SK-N-DZ (cell line): ENCODE data around the gene SGTA.

Experiments
- DNase-seq: peaks from one replicate; pipeline ENCODE4 v3.0.0-alpha.2; 2015; ENCODE audit warnings: low spot score

Gene SGTA

GRCh38 chr19:2771786-2772674, 11.0 kb downstream of the SGTA start:
- no peak for DNase-seq

DNA sequence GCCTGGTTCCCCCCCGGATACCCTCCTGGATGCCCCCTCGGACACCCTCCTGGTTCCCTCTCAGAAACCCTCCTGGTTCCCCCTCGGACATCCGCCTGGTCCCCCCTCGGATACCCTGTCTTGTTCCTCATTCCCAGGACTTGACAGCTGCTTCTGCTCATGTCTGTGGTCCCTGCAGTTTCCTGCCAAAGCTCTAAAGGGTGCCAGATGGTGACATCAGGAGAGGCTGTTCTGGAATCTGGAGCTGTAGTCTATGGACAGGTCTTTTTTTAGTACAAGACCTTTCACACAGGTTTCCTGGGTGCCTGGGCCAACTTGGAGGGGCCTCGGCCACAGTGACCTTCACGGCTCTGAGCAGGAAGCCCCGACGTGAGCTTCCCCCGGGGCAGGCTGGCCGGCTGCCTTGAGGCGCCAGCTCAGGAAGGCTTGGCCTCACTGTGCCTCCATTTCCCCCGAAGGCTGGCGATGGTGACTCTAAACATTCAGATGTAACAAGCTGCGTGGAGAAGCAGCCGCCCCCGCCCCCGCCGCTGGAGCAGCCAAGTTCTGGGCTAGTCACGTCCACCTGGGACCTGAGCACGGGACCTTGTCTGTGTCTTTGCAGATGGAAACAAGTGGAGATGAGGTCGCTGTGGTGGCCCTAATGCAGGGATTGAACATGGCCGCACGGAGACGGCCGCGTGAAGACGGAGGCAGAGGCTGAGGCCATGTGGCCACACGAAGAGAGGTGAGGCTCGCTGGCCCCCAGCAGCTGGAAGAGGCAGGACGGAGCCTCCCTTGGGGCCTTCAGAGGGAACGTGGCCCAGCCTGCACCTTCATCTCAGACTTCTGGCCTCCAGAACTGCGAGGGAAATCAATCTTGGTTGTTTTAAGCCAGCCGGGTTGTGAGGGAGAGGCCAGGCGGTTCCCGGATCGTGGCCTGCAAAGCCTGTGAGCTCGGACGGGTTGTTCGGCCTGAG, 12.7 kb downstream of the SGTA start:
- no peak for DNase-seq

GRCh38 chr19:2769218-2769617, 13.9 kb downstream of the SGTA start:
- no peak for DNase-seq

- no peak for DNase-seq
Observed at GRCh38 chr19:2768365-2769132, 14.5 kb downstream of the SGTA start.

DNA sequence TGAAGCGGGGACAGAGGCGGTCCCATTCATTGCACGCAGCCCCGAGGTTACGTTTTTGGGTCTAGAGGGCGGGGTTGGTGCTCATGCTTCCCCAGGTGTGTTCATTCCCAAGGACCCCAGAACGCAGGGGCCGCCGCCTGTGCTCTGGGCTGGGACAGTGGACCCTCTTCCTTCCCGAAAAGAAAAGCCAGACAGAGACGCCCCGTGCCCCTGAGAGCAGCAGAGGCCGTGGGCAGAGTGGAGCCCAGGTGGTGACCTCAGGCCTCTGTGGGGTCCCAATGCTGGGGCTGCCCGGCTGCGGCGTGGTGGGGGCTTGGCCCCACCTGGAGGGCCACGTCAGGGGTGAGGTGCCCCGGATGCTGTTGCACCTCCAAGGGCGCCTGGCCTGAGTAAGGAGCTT, 15.4 kb downstream of the SGTA start:
- DNase-seq = no peak

DNA sequence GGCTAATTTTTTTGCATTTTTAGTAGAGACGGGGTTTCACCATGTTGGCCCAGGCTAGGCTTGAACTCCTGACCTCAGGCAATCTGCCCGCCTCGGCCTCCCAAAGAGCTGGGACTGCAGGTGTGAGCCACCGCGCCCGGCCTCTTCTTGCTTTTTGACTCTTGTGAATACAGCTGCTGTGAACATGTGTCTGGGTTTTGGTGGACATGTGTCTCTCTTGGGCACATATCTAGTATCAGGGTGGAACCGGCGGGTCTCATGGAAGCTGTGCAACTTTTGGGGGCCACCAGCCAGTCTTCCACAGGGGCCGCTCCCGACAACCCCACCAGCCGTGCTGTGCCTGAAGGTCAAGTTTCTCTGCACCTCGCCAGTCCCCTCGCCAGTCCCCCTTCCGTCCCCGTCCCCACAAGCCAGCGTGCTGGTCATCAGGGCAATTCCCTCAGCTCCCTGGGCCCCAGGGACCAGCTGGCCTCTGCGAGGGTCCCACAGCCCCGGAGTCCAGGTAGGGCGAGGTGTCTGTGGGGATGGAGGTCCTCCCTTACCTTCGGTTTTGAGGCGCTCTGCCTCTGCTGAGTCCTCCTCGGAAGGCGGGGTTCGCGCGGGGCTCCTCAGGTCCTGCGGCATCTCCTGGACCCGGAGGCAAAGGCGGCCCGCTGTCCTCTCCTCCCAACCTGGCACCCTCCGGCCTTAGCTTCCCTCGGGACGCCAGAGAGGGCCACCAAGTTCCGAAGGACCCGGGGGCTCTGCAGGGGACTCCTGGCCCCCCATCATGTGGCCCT, 16.3 kb downstream of the SGTA start:
- no peak for DNase-seq

GRCh38 chr19:2765376-2765775, 17.7 kb downstream of the SGTA start:
- no peak for DNase-seq

GRCh38 chr19:2764945-2765344, 18.1 kb downstream of the SGTA start:
- DNase-seq = no peak

GRCh38 chr19:2763687-2764086, 19.4 kb downstream of the SGTA start:
- no peak for DNase-seq

DNA sequence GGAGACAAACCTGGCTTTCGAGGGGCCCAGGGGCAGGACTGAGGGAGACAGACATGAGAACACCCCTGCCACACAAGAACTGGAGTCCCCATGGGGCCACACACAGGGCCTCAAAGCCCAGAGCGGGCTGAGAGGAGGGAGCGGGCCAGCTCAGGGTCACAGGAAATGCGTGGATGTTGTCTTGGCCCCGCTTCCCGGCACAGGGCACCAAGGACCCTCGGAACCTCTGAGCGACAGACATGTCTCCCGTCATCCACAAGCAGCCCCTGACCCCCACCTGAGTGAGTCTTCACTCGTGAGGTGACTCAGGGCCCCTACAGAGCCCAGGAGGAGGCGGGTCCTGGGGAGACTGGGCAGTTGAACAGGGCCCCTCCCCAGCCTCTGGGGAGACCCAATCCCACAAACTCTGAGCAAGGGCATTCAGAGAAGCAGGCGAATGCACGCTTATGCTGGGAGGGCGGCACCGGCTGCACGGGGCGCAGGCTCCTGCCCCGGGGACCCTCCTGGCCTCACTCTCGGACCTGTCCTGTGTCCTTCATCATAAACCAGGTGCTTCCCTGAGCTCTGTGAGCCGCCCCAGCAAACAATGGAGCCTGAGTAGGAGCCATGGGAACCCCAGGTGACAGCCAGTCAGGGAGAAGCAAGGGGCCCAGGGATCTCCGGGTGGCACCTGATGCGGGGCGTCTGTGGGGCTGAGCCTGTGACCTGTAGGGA, 20.1 kb downstream of the SGTA start:
- no peak for DNase-seq

- no peak for DNase-seq
Observed at GRCh38 chr19:2761876-2762782, 20.9 kb downstream of the SGTA start.

GRCh38 chr19:2761309-2761677, 21.8 kb downstream of the SGTA start:
- DNase-seq = no peak

- DNase-seq = no peak
Observed at GRCh38 chr19:2759965-2760364, 23.1 kb downstream of the SGTA start.

DNA sequence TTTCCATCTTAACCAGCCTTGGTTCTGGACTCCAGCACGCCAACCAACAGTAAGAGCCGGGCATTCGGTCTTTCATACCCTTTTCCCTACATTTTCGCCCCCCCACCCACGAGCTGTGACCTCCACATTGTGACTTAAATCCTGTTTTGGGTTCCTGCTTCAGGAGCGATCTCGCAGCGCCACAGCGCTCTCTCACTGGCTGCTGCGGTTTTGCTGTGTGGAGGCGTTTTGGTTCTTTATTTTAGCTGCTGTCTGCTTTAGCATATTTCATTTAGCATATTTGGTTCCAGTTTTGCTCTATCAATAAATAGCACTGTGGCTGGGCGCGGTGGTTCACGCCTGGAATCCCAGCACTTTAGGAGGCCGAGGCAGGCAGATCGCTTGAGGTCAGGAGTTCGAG, 23.7 kb downstream of the SGTA start:
- no peak for DNase-seq

- DNase-seq = no peak
Observed at GRCh38 chr19:2758601-2759313, 24.3 kb downstream of the SGTA start.

DNA sequence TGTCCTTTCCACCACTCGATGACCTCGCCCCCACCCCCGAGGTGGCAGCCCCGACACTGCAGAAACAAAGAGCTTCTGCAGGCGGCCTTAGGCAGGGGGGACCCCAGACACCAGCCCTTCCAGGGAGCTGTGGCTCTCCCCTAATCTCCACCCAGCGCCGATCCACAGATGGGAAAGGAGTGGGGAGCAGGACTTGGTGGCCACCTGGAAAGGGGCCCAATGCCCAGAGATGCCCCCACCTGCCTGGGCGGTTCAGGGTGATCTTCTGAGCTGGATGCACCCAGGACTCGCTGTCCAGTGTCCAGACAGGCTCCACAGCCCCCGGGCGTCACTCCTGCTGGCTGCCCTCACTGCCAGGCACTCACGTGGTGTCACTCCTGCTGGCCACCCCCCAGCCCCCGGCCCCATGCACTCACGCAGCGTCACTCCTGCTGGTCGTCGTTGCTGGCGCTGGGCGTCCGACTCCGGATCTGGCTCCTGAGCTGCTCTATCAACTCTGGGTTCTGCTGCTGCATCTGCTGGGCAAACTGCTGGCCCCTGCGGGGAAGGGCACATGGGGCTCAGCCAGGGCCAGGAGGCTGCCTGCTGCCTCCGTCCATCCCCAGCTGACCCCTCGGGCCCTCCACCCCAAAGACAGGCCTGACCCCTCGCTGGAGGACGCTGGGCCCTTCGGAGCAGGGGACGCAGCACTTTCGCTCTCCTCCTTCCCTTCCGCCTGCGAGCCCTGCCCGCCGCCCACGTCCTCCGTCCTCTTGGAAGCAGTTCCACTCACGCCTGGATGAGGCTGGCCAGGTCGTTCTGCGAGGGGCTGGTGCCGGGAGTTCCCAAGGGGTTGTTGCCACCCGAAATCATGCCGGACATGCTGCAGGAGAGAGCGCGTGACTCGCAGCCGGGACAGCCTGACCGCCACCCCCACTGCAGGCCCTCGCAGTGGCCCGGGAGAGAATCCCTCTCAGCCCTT, 25.9 kb downstream of the SGTA start:
- no peak for DNase-seq

DNA sequence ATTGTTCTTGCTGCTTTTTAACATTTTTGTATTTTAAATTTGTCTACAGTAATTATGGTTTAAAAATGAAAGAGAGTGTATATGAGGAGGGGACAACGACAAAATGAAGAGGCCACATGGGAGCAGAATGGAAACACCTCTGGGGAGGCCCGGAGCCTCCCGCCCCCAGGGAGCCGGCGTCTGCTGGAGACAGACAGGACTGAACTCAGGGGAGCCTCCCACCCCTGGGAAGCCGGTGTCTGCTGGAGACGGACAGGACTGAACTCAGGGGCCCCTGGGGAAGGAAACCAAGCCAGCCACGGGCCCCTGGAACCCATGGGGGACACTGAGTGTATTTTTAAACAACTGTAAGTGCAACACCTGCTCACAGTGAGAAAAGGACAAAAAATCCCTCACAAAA, 26.6 kb downstream of the SGTA start:
- DNase-seq = no peak
